Tibial artery (tissue), 4 donors: ENCODE results near the gene BCO2.

Source experiments
- DNase-seq, 2 donors: peaks; one replicate each; pipeline ENCODE4 v3.0.0-alpha.2; 2019
- H3K27ac ChIP-seq, 2 donors: fragments of 200-600 bp; sonication (generic) in 1 of 2; 1 replicate in 1 of 2; 2 replicates in 1 of 2; pipeline ENCODE4 v1.5.1; 2018 to 2019; ENCODE audit warnings: mild to moderate bottlenecking in 1 of 2
- H3K27me3 ChIP-seq, 2 donors: fragments of 200-600 bp; sonication (generic) in 1 of 2; one replicate each; pipeline versions ENCODE4 v1.5.1 to v1.6.0; 2016 to 2019
- H3K36me3 ChIP-seq, 3 donors: fragments of 200-600 bp; sonication (generic) in 2 of 3; one replicate each; pipeline ENCODE4 v1.5.1; 2016 to 2019; ENCODE audit warnings: mild to moderate bottlenecking in 2 of 3
- H3K4me1 ChIP-seq, 4 donors: fragments of 200-600 bp; sonication (generic) in 2 of 4; 1 replicate in 3 of 4; 2 replicates in 1 of 4; pipeline ENCODE4 v1.5.1; 2016 to 2019
- H3K4me3 ChIP-seq, 2 donors: fragments of 200-600 bp; sonication (generic) in 1 of 2; 1 replicate in 1 of 2; 2 replicates in 1 of 2; pipeline ENCODE4 v1.5.1; 2018 to 2019; ENCODE audit warnings: mild to moderate bottlenecking in 2 of 2
- H3K9me3 ChIP-seq, 3 donors: fragments of 200-600 bp; sonication (generic) in 1 of 3; one replicate each; pipeline ENCODE4 v1.5.1; 2016 to 2019
- CTCF ChIP-seq, 2 experiments: fragments of 200-600 bp in 1 of 2; fragments of 450-650 bp in 1 of 2; IDR thresholded peaks; one replicate each; pipeline ENCODE4 v1.5.1; 2017 to 2019; ENCODE audit warnings: antibody characterized with exemption in 2 of 2, mild to moderate bottlenecking in 1 of 2, moderate library complexity in 1 of 2
- intact Hi-C: fragments of 100-400 bp; cut with DNase I; formaldehyde crosslinking; loops from one replicate; pipeline ENCODE4 v1.15.0; 2023; ENCODE audit warnings: low total_unique reads

BCO2 gene

DNA sequence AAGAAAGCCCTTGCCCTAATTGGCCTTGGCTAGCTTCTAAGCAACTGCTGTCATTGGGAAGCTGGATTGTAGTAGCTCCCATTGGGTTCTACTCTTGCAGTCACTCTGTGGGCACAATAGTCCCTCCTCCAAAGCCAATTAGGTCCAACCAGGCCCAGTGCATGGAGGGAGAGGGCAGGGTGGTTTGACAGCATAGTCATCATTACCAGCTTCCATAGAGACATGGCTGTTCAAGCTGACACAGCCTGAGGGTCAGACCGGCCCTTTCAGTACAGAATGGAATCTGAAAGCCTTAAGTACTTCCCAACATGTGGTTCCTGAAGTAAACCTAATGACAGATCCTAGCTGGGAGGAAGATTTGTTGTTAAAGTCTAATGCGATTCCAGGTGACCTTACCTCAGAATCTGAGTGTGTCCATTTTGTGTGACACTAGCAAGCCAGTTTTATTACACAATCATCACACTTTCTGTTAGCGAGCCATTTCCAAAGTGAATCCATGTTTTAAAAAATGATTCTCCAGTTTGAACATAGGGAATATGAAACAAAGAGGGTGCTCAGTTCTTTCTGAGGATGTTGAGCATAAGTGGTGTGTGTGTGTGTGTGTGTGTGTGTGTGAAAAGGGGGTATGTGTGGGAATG, 78.4 kb downstream of the BCO2 start:
- Histone ChIP-seq H3K4me1 (no peaks in the 10 kb centered on the region), H3K36me3 (no peaks in the 10 kb centered on the region), H3K9me3 (no peaks in the 10 kb centered on the region), H3K27me3 (no peaks in the 10 kb centered on the region), H3K27ac (no peak overlapping the region), H3K4me3 (no peak overlapping the region)
- no peak for DNase-seq
- TF ChIP-seq CTCF (IDR thresholded peaks at IDR 0.05): no peak
- intact Hi-C loops: no loop called here

DNA sequence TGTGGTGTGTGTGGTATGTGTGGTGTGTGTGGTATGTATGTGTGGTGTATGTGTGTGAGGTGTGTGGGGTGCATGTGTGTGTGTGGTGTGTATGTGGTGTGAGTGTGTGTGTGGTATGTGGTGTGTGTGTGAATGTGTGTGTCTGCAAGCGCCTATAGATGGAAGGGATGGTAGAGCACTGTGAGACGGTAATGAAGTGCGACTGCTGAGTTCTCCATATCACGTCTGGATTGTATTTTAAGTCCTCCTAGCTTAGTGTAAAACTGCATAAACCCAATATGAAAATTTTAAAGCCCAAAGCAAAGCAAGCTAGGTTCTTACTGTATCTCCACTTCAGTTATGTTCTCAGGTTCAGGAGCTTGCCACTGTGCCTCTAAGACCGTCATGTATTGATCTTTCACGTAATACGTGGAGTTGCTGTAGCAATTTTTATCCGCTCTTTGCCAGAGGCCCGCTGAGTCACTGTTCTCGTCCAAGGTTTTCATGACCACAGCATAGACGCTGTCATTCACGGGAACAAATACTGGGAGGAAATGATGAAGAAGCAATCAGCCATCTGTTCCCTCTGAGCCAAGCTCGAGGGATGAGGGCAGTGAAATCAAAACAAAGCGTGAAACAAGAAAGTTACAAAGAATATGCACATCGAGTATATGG, 79.9 kb downstream of the BCO2 start:
- Histone ChIP-seq H3K36me3 (peaks cover 0 to under 1% (median 0%) of the 10 kb centered on the region in 3 donors), H3K27me3 (no peaks in the 10 kb centered on the region), H3K9me3 (no peaks in the 10 kb centered on the region), H3K27ac (no peak overlapping the region), H3K4me1 (no peaks in the 10 kb centered on the region), H3K4me3 (no peak overlapping the region)
- DNase-seq: peak in 1 of 2 donors; percentile 41
- TF ChIP-seq CTCF (IDR thresholded peaks at IDR 0.05): no peak
- intact Hi-C loops: no loop called here

DNA sequence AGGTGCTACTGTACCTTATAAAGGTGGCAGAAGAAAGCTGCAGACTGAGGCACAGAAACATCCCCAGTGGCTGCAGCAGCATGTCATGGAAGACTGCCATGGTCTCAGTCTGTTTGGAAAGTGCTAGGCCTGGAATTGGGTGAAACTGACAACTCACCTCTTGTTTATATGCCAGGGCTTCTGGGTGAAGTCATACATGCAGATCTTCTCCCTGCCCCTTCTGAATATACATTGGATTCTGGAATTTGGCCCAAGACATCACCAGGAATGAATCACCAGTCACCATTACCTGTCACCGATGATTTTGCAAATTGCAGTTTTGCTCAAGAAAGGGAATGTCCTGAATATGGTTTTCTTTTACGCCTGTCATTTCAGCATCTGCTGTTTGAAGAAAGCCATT, 85.2 kb downstream of the BCO2 start, which contains the start of gene PLET1:
Gene PLET1, minus strand, starts transcription at position 371 of the 400 bp plus-strand sequence. Its CDS starts 271 bp downstream, at position 100.
- H3K9me3 ChIP-seq: no peaks in the 10 kb centered on the region
- DNase-seq: no peak
- H3K27ac ChIP-seq: no peak within 1 kb of the TSS
- H3K27me3 ChIP-seq: no peaks in the 10 kb centered on the region
- no peak within 1 kb of the TSS for H3K4me3 ChIP-seq
- intact Hi-C loops: no loop called here
- peaks cover 0 to 7% (median 0%) of the 10 kb centered on the region in 3 donors for H3K36me3 ChIP-seq
- no peaks in the 10 kb centered on the region for H3K4me1 ChIP-seq
- TF ChIP-seq CTCF (IDR thresholded peaks at IDR 0.05): no peak

DNA sequence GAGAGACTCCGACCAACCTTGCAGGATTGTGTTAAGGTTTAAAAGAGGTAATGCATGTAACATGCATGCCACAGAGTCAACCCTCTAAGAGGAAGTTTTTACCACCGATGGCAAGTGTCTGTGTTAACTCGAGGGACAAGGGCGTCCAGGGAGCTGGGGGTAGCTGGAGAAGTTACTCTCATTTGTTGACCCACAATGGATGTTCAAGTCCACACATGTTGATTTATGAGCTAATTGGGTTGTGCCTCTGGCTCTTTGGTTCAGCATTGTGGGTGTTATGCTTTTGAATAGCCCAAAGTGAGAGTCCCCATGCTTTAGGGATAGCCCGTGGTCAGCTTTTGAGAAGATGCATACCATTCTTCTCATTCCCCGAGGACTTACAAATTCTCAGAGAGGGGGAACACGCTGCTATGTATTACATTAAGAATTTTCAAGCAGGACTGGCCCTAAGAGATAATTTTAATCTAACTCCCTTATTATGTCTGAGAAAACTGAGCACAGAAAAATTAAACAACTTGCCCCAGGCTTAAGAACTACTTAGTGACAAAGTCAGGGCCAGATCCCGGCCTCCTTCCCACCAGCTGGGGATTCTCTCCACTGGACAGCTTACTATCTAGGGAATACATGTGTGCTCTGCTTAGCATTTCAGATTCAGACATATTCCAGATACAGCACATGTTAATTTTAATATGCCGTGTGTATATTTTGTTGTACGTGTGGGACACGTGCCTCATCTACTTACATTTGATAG, 90.5 kb downstream of the BCO2 start:
- Histone ChIP-seq H3K27ac (no peak overlapping the region), H3K9me3 (no peaks in the 10 kb centered on the region), H3K4me1 (no peaks in the 10 kb centered on the region), H3K4me3 (no peak overlapping the region), H3K27me3 (no peaks in the 10 kb centered on the region), H3K36me3 (peaks cover 0 to under 1% (median 0%) of the 10 kb centered on the region in 3 donors)
- no peak for DNase-seq
- TF ChIP-seq CTCF (IDR thresholded peaks at IDR 0.05): no peak
- intact Hi-C loops: no loop called here

- H3K27me3 ChIP-seq: no peaks in the 10 kb centered on the region
- intact Hi-C loops: no loop called here
- no peak overlapping the region for H3K27ac ChIP-seq
- no peak for TF ChIP-seq CTCF (IDR thresholded peaks at IDR 0.05)
- no peak for DNase-seq
- no peaks in the 10 kb centered on the region for H3K9me3 ChIP-seq
- H3K36me3 ChIP-seq: no peaks in the 10 kb centered on the region
- H3K4me1 ChIP-seq: no peaks in the 10 kb centered on the region
- H3K4me3 ChIP-seq: no peak overlapping the region
These were observed 91.1 kb downstream of the BCO2 start for GRCh38 chr11:112266410-112266778.
